Effector memory CD4-positive, alpha-beta T cell (primary cell): ENCODE data around the gene CFAP20DC.
"Not testable (repeated sequence)": the region's sequence is repeated elsewhere in the genome, so short reads cannot be mapped to it uniquely, and the experiment has no call there.

Source experiments
- DNase-seq, 3 donors: peaks; one replicate each; pipeline ENCODE4 v3.0.0-alpha.2; 2020
- H3K27ac ChIP-seq: 2 replicates; pipeline ENCODE4 v1.7.0; 2013; ENCODE audit warnings: mild to moderate bottlenecking, low read length, moderate library complexity; ENCODE audit not compliant: insufficient read depth, poor library complexity, severe bottlenecking
- H3K27me3 ChIP-seq: replicated peaks from 2 replicates; pipeline ENCODE4 v1.7.0; 2013; ENCODE audit warnings: mild to moderate bottlenecking, low read length; ENCODE audit not compliant: insufficient read depth, control insufficient read depth, poor library complexity, severe bottlenecking
- H3K36me3 ChIP-seq: 2 replicates; pipeline ENCODE4 v1.7.0; 2013; ENCODE audit warnings: mild to moderate bottlenecking, low read length, moderate library complexity; ENCODE audit not compliant: control insufficient read depth, insufficient read depth
- H3K4me1 ChIP-seq: 2 replicates; pipeline ENCODE4 v1.7.0; 2013; ENCODE audit warnings: low read length, mild to moderate bottlenecking; ENCODE audit not compliant: control insufficient read depth, insufficient read depth, poor library complexity, severe bottlenecking
- H3K4me3 ChIP-seq: 2 replicates; pipeline ENCODE4 v1.7.0; 2013; ENCODE audit warnings: low read length, low read depth, mild to moderate bottlenecking; ENCODE audit not compliant: insufficient read depth, poor library complexity, severe bottlenecking
- H3K9me3 ChIP-seq: 2 replicates; pipeline ENCODE4 v1.7.0; 2013; ENCODE audit warnings: mild to moderate bottlenecking, low read length, moderate library complexity; ENCODE audit not compliant: control insufficient read depth

CFAP20DC gene

DNA sequence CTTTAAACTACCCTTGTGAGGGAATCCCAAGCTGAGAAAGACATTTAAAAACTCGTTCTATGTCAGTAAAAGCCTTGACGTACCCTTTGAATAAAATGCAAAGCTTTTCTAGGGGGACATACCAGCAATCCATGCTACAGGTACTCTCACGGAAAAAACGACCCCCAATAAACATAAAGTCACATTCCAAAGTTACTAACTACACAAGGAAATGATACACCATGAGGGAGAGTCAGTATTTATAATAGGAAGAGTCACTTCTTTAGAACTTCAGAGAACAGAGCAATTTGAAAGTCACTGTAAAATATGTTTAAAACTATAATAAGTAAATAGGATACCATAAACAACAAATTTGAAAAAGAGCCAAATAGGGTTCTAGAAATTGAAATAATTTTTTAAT is 63.2 kb downstream of the CFAP20DC start:
- H3K4me3 ChIP-seq: no peak overlapping the region
- no peaks in the 10 kb centered on the region for H3K9me3 ChIP-seq
- H3K27me3 ChIP-seq: no peaks in the 10 kb centered on the region
- no peak overlapping the region for H3K27ac ChIP-seq
- H3K4me1 ChIP-seq: no peaks in the 10 kb centered on the region
- no peak for DNase-seq
- no peaks in the 10 kb centered on the region for H3K36me3 ChIP-seq

DNA sequence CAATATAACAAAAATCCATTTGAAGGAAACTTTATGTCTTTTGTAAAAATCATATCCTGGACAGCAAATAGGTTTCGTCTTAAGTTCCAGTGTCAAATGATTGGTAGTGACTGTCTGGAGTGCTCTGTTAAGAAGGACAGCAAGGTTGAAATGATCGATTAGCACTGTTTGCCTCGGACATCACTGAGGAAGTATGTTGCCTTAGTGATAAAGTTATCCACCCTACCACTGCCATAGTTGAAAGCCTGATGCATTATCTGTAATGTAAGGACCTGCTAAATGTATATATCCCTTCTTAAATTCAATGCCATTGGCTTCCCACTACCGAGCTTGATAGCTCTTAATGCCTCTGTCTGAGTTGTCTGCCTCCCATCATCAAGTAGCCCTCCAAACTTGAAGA is 70.0 kb downstream of the CFAP20DC start:
- Histone ChIP-seq H3K4me1 (no peaks in the 10 kb centered on the region), H3K27me3 (no peaks in the 10 kb centered on the region)

DNA sequence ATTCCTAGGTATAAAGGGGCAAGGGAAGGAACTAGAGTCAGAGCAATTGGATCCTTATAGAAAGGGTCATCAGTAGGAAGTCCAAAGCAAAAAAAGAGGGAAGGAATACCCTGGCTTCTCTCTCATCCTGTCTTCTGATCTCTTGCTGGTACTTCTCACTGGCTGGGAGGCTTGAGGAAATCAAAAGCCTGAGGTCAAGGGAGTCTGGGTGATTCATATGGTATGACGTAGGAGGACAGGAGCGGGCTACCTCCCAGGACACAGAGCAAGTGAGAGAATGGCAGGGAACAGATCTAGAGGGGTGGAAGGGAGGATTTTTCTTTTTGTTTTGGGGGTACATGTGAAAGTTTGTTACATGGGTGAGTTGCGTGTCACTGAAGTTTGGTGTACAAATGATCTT is 76.0 kb downstream of the CFAP20DC start:
- no peaks in the 10 kb centered on the region for H3K9me3 ChIP-seq
- H3K4me1 ChIP-seq: no peaks in the 10 kb centered on the region
- H3K27ac ChIP-seq: no peak overlapping the region
- no peaks in the 10 kb centered on the region for H3K27me3 ChIP-seq
- no peaks in the 10 kb centered on the region for H3K36me3 ChIP-seq
- no peak for DNase-seq
- H3K4me3 ChIP-seq: no peak overlapping the region

More for the DNA sequence above, 70.0 kb downstream of the CFAP20DC start:
- Histone ChIP-seq H3K36me3 (no peaks in the 10 kb centered on the region), H3K9me3 (no peaks in the 10 kb centered on the region), H3K4me3 (no peak overlapping the region), H3K27ac (no peak overlapping the region)
- DNase-seq: no peak

DNA sequence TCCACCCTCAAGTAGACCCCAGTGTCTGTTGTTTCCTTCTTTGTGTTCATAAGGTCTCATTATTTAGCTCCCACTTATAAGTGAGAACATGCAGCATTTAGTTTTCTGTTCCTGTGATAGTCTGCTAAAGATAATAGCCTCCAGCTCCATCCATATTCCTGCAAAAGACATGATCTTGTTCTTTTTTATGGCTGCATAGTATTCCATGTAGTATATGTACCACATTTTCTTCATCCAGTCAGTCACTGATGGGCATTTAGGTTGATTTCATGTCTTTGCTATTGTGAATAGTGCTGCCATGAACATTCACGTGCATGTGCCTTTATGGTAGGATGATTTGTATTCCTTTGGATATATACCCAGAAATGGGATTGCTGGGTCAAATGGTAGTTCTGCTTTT is 82.0 kb downstream of the CFAP20DC start:
- H3K36me3 ChIP-seq, DNase-seq, H3K4me3 ChIP-seq: not testable (repeated sequence)

DNA sequence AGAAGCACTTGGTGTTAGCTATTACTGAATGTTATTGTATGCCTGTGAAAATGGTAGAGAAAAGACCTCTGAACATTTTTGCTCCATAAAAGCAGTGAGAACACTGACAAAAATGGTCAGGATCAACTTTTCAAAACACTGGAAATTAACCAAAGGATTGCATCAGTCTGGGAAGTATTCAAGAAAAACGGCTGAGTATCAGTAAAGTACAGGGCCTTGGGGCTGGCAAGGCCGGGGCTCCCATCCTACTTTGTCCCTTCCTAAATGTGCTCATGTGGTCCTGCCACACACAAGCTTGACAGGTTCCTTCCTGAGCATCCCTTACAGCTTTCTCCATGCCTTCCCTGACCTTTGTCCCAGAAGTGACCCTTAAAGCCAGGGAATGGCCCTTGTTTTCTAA is 84.0 kb downstream of the CFAP20DC start:
- DNase-seq: no peak

More for the DNA sequence above, 82.0 kb downstream of the CFAP20DC start:
- not testable (repeated sequence) for H3K9me3 ChIP-seq, H3K27me3 ChIP-seq, H3K4me1 ChIP-seq, H3K27ac ChIP-seq

DNA sequence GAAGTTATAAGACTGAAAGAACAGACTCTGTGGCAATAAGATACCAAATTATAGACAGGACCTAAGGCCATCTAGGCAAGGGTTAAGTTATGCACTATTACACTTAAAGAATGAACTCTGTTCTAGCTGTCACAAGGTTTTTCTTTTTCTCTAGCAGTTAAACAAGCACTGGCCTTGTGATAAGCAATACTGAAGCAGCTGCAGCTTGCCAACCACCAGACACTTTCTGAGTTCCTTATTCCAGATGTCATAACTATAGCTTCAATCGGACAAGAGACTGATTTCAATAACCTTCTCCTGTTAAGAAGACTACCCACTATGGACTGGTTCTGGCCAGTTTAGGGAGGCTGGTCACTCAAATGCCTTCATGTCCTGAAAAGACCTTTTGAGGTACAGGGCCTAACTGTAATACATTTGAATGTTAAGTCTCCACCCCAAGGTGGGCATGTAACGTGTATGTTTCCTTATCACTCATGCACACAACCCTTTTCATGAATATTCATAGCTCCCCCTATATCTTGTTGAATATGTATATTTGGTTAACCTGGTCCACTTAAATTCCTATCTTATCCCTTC is 85.8 kb downstream of the CFAP20DC start:
- no peaks in the 10 kb centered on the region for H3K27me3 ChIP-seq

More for the DNA sequence above, 84.0 kb downstream of the CFAP20DC start:
- Histone ChIP-seq H3K27ac (no peak overlapping the region), H3K27me3 (no peaks in the 10 kb centered on the region), H3K36me3 (no peaks in the 10 kb centered on the region), H3K4me3 (no peak overlapping the region), H3K9me3 (no peaks in the 10 kb centered on the region), H3K4me1 (no peaks in the 10 kb centered on the region)

DNA sequence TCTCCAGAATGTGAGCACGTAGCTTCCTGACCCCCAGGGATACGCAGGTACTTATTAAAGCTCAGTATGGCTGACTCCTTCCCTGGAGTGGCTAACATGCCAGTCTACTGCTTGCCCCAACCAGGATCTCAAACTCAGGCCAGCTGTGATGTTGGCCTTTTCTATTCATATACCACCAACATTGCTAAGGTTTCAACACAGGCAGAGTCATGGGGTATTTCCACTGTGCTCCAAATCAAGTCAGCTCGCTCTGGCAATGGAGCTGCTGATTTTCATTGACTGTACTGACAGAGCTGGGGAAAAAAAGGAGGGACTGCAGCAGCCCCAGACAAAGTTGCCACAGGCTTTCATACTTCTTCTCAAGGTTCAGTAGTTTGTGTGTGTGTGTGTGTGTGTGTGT is 87.0 kb downstream of the CFAP20DC start:
- no peaks in the 10 kb centered on the region for H3K36me3 ChIP-seq
- H3K4me3 ChIP-seq: no peak overlapping the region
- no peak overlapping the region for H3K27ac ChIP-seq
- no peaks in the 10 kb centered on the region for H3K9me3 ChIP-seq
- no peak for DNase-seq
- H3K4me1 ChIP-seq: no peaks in the 10 kb centered on the region
- no peaks in the 10 kb centered on the region for H3K27me3 ChIP-seq

More for the DNA sequence above, 85.8 kb downstream of the CFAP20DC start:
- Histone ChIP-seq H3K4me1 (no peaks in the 10 kb centered on the region), H3K36me3 (no peaks in the 10 kb centered on the region), H3K27ac (no peak overlapping the region), H3K9me3 (no peaks in the 10 kb centered on the region), H3K4me3 (no peak overlapping the region)
- no peak for DNase-seq

DNA sequence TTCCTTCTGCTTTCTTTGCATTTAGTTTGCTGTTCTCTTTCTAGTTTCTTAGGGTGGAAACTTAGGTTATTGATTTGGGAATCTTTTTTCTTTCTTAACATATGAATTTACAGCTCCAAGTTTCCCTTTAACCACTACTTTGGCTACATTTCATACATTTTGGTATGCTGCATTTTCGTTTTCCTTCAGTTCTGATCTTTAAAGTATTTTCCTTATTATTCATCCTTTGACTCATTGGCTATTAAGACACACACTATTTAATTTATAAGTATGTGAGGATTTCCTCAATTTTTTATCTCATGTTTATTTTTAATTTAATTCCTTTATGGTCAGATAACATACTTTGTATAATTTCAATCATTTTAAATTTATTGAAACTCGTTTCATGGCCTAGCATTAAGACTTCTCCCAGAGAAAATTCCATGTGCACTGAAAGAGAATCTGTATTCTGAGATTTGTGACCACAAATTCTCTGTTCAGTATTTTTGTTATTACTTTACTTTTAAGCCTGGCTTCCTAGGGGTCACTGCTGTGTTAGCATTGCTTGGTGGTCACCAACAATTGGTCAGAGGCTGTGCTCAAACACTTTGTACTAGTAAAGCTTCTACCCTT is 87.7 kb downstream of the CFAP20DC start:
- no peaks in the 10 kb centered on the region for H3K9me3 ChIP-seq
- no peak overlapping the region for H3K4me3 ChIP-seq
- H3K27me3 ChIP-seq: no peaks in the 10 kb centered on the region
- H3K4me1 ChIP-seq: no peaks in the 10 kb centered on the region
- no peak overlapping the region for H3K27ac ChIP-seq
- DNase-seq: no peak
- no peaks in the 10 kb centered on the region for H3K36me3 ChIP-seq

DNA sequence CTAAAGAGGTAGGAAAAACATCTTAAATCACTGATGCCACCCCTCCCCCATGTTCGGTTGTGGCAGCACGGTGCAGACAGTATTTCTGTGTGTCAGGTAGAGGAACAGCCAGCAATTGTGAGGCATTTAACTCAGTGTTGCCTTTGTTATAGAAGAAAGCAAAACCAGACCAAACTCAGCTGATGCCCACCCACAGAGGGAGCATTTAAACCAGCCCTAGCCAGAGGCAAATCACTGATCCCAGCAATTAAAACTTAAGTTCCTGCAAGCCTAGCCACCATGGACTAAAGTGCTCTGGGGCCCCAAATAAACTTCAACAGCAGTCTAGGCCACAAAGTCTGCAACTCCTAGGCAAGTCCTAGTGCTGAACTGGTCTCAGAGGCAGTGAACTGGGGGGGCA is 94.5 kb downstream of the CFAP20DC start:
- H3K9me3 ChIP-seq: no peaks in the 10 kb centered on the region
- no peaks in the 10 kb centered on the region for H3K4me1 ChIP-seq
- H3K4me3 ChIP-seq: no peak overlapping the region
- no peak overlapping the region for H3K27ac ChIP-seq
- DNase-seq: no peak
- H3K36me3 ChIP-seq: no peaks in the 10 kb centered on the region
- H3K27me3 ChIP-seq: no peaks in the 10 kb centered on the region

DNA sequence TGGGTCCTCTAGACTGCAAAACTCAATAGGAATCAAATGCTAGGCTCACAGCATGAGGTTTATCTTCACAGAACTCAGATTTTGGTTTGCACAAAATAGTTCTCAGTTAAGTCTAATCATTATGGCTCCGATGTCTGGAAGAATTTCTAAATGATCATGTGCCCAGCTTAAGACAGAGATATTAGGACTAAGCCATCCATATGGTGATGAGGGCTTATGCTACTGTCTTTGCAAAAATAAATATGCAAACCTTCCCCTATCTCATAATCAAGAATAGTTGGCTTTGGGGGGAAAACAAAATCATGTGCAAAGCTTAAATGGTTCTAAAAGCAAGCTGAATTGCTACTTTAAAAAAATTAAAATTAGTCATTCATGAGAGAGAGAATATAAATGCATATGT is 96.5 kb downstream of the CFAP20DC start:
- DNase-seq: no peak
- Histone ChIP-seq H3K36me3 (no peaks in the 10 kb centered on the region), H3K27me3 (no peaks in the 10 kb centered on the region), H3K4me1 (no peaks in the 10 kb centered on the region), H3K4me3 (no peak overlapping the region), H3K27ac (no peak overlapping the region), H3K9me3 (no peaks in the 10 kb centered on the region)
